GM19238 (cell line): ENCODE results near the gene ATG9A.

Experiments used
- DNase-seq: peaks from one replicate; pipeline ENCODE4 v3.0.0; 2011; ENCODE audit warnings: low spot score; ENCODE audit not compliant: insufficient read length

Gene ATG9A

DNA sequence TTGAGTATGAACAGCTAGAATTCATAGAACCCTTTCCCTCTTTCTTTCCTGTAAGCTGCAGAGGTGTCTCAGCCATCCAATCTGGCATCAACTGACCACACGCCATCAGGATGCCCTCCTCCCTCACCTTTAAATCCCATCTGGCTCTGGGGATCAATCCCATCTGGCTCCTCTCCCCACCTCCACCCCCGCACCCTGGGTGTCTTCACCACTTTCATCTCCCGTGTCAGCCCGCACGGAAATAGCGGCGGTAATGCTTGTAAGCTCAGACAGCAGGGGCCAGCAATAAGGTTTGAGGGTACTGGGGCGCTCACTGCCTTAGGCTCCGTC lies 23.1 kb upstream of the ATG9A start:
- DNase-seq: no peak

DNA sequence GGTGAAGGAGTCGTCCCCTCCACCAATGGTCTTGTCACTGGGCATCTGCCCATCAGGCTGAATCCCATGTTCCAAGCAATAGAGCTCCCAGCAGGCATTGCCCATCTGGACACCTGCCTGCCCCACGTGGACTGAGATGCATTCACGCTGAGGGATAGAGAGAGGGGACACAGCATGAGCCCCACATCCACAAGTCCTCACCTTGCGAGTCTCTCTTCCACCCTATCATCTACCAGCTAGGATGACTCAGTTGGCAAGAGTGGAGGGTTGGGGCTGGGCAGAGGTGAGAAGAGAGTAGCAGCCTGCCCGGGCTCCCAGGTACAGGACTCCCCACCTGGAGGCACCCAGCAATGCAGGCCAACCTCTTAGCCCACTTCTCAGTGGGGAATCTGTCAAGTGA lies 22.6 kb upstream of the ATG9A start:
- DNase-seq: no peak

DNA sequence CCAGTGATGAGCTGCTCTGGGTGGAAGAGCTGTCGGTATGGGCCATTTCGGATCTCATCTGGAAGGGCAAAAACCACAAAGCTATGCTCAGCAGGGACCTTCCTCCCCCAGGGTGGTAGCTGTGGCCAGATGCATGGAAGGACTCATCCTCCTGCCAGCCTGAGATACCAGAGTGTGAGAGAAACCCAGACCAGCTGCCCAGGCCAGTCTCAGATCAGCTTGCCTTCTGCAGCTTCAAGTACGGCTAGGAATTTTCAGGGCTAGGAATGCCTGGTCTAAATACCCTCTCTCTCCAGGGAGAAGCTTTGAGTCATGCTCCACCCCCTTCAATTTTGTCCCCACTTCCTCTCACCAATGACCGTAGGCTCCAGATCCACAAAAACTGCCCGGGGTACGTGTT lies 22.2 kb upstream of the ATG9A start:
- DNase-seq: no peak

DNA sequence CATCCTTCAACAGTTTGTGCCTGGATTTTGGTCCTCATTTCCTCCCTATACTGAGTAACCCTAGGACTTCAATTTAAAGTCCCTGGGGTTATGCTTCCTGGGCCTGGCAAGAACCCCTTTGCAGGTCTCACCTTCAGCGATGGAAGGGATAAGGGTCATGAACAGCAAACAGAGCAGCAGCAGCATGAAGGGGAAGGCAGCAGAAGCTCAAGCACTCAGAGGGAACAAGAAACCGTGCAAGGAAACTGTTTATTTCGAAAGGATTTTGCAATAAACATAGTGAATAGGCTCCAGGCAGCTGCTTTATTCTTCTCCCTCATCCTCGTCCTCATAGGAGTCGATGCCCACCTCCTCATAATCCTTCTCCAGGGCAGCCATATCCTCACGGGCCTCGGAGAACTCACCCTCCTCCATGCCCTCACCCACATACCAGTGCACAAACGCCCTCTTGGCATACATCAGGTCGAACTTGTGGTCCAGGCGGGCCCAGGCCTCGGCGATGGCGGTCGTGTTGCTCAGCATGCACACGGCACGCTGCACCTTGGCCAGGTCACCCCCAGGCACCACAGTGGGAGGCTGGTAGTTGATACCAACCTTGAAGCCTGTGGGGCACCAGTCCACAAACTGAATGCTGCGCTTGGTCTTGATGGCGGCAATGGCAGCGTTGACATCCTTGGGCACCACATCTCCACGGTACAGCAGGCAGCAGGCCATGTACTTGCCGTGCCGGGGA lies 20.8 kb upstream of the ATG9A start:
- DNase-seq: no peak

DNA sequence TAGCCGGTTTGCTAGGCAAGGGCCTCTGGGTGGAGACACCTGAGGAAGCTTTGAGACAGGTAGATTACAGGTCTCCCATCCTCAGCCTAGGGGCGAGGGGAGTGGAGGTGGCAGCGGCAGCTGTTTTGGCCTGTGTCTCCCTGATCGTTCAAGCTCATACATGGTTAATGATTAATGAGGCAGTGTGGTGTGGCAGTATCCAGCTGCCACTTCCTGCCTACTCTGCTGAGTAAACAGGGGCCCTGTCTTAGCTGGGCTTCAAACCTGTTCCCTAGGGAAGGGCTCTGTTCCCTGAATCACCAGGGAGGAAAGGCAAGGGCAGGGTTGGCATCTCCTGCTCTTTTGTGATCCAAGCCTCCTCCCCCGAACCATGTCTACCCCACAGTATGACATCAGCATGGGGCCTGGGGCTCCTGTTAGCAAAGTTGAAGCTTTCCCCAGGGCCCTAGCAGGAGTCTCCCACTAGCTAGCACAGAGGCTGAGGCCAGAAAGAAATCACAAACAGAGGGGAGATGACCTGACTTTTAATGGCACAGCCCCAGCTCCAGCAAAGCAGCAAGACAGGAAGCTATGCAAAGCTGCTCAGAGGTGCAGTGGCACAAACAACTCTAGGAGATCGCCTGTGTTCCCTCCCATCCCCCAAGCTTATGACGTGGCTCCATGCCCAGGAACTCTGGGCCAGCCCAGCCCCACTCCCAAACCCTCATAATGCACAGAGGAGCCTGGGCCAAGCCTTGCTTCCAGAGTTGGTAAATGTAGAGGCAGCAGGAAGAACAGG lies 20.0 kb upstream of the ATG9A start:
- DNase-seq: peak; percentile 63

DNA sequence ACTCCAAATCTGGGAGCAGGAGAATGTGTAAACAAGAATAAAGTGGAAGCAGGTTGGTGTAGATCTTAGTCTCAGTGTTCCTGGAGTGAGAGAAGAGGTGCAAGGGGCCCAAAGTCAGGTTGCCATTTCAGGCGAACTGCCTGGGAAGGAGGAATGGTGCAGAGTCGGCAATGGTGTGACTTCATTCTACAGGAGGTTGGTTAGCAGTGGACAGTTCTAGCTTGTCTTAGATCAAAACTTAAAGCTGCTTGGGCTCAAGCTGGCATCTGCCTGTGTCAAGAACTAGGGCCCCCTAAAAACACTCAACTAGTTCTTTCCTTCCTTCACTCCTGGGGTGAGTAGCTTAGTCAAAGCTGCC lies 19.4 kb upstream of the ATG9A start:
- no peak for DNase-seq

DNA sequence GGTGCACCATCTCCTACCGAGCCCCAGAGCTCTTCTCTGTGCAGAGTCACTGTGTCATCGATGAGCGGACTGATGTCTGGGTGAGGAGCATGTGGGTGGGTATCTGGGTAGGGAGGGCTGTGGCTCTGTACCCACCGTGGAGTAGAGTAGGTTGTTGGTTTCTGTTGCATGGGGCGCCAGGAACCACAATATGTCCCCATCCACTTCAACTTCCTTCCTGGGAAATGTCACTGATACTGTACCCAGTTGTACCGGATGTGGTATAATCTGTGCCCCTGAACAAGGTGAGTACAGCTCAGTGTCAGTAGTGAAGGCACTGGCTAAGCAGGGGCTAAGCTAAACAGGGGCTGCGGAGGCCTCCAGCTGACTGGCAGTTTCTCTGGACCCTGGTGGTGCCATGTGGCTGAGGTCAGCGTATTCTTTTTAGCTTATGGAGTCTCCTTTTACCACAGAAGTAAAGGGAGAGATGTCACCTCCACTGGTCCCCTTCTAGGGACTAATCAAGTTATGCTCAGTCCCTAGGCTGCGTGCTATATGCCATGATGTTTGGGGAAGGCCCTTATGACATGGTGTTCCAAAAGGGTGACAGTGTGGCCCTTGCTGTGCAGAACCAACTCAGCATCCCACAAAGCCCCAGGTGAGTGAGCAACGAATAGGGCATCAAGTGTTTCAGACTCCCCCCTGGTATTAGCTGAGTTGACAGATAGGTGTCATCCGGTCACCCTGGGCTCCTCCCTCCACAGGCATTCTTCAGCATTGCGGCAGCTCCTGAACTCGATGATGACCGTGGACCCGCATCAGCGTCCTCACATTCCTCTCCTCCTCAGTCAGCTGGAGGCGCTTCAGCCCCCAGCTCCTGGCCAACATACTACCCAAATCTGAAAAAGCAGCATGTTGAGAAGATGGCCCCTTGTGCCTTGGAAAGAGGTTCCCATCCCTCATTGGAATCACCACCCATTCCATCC lies 18.5 kb upstream of the ATG9A start:
- no peak for DNase-seq

DNA sequence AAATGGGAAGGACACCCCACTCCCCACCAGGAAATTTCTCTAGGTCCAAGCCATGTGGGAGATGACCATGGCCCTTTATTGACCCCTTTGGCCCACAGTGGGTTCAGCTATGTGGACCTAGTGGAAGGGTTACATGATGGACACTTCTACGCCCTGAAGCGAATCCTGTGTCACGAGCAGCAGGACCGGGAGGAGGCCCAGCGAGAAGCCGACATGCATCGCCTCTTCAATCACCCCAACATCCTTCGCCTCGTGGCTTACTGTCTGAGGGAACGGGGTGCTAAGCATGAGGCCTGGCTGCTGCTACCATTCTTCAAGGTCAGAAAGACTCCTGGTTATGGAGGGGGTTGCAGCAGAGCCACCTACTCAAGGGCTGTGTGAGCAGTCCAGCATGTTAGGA lies 17.1 kb upstream of the ATG9A start:
- no peak for DNase-seq

DNA sequence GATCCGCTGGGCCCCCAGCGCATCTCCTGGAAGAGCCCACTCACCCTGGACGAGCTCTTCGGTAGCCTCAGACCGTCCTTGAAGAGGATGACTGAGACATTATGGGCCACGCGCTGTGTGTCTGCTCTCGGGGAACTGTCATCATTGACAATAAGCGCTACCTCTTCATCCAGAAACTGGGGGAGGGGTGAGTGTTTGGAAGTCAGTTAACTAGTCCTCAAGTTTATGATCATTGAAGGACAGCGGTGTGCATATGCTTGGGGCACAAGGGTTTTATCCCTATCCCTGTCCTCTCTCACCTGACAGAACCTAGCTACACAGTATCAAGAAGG lies 16.4 kb upstream of the ATG9A start:
- DNase-seq: no peak

DNA sequence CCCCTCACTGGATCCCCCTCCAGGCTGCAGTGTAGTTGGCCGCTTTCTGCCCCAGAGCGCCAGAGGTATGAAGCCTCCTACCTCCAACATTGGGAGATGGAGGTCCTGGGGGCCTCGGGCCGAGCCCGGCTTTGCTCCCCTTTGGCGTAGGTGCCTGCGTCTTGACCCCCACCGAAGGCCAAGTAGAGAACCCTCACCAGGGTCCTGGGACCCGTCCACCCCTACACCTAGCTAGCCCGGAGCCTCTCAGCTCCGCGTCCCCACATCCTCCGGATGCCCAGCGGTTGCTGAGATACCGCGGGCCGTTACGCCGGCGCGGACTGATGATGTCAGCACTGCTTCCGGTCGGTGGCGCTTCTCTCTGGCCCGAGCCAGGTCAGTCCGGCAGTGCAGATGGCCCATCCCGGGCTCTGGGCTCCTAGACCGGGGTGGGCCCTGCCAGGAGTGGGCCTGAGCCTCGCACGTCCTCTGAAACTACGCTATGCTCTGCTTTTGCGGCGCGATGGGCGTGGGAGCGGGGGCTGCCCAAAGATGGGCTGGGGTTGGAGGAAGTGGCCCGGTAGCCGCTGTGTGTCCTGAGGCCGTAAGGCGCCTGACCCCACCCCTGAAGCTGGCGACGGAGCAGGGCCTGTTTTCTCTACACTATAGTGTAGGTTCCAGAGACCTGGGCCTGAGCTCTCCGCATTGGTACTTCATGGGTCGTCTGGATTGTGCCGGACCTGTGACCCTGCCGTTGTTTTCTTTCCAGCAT lies 15.9 kb upstream of the ATG9A start, which contains the start of the genes GLB1L and STK16:
GLB1L (minus strand) TSS at position 297 of the 751 bp plus-strand sequence. CDS start 1,871 bp downstream, outside the sequence.
STK16 (plus strand) TSS at position 332 of the 751 bp plus-strand sequence. CDS start 521 bp downstream, outside the sequence.
- peak; percentile 96 for DNase-seq

DNA sequence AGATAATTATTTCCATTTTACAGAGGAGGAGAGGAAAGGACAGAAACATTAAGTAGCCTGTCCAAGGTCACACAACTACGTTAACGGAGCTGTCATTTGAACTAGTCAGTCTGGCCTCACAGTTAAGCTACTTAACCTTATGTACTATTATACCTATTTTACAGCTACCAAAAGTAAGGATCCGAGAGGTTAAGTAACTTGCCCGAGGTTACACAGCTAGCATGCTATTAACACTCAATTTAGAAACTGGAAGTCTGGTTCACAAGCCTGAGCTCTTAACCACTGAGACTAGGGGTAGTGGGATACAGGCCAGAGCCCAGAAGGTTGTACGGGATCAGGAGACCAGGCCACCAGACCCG lies 15.3 kb upstream of the ATG9A start:
- no peak for DNase-seq

DNA sequence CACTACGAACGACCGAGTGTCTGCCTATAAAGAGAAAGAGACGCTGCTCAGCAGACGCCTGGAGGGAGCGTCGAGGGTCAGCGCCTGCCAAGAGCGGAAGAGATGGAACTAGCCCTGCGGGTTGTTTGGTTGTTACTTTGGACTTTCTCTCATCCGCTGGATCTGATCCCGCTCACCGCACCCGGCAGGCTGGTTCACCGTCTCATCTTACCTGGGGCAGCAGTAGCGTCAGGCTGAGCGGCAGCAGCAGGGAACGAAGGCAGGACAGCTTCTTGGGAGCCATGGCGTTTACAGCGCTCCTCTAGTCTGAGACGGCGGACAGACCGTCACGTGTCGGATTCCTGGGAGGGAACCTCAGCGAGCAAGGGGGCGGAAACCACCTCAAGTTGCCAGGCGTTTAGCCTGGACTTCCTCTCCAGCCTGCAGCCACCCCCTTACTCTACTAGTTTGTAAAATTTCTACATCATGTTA lies 13.9 kb upstream of the ATG9A start:
- DNase-seq: no peak

DNA sequence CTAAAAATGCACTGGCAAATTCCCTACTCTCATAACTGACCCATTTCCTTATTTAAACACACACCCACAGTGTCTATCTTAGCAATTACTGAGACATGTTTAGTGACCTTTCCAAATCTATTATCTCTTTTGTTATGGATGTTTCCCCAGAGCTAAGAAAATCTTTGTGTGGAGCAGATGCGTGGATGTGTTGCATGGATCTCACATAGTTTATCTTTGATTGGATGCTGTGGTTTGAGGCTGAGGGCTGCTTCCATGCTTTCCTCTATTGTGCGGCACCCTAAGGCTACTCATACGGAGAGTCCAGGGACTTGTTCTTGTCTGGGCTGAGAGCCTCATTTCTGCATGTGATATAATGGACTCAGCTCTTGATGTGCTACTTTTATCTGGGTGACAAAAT lies 4.9 kb upstream of the ATG9A start:
- no peak for DNase-seq

DNA sequence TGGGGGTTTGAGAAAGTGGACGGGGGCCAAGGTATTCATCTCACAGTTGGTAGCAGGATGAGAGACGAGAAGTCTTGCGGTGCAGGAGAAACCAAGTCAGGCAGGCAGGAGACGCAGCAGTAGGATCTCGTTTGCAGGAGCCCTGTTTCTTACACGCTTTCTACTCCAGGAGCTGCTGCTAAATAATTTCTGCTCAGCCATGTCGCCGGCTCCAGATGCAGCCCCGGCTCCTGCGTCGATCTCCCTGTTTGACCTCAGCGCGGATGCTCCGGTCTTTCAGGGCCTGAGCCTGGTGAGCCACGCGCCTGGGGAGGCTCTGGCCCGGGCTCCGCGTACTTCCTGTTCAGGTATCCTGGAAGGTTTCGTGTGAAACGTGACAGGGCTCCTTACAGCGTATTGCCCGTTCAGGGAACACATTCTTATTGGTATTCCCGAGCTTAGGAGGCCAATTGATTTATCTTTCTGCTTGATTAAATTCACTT lies 664 bp upstream of the ATG9A start:
- DNase-seq: no peak

DNA sequence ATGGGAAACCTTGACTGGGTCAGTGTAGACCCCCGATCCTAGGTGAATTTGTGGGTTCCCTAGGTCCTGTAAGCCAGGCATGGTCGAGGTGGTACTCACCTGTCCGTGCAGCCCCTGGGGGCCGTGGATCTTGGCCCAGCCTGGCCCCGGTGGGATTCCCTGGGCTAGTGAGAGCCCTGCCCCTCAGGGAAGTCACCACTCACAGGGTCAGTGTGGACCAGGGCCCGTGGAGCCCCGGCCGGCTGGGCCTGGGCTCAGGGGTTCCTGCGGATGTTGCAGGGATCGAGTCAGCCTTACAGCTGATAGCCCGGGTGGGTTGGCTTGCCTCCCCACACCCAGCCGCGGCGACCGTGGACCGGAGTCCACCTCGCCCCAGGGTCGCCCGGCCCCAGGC lies 528 bp downstream of the ATG9A start:
- no peak for DNase-seq

DNA sequence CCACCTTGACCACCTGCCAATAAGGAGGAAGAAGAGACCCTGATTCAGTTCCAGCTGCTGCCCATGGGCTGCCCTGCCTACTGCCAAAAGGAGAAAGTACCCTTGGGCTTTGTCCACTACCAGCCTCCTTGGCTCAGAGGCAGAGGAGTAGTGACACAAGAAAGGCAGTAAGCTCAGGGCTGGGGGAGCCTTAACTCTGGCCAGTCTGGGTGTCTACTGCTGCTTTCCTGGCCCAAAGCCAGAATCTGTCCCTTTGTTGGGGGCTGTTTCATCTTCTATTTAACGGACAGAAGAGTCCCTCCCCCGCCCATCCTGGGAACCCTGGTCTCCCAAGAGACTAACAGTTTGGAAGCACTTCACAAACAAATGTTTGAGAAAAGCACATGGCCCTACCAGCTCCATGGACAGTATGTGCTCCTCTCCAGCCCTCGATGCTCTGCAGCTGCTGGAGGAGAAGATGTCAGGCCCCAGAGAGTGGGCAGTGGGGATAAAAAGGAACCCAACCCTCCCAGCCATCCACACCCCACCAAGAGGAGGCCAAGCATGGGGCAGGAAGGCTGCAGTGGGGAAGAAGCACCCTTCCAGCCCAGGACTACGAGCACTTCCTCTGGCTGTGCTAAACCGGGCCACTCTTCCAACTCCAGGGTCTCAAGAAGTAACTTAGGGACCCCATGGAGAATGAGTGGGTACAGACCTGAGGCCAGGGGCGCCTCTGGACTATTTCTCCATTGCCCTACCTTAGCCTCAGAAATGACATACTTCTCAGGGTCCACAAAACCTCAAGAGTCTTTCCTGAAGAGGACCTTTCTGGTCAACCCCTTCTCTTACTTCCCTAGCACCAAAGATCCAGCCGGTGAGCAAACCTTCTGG lies 1.2 kb downstream of the ATG9A start:
- no peak for DNase-seq

DNA sequence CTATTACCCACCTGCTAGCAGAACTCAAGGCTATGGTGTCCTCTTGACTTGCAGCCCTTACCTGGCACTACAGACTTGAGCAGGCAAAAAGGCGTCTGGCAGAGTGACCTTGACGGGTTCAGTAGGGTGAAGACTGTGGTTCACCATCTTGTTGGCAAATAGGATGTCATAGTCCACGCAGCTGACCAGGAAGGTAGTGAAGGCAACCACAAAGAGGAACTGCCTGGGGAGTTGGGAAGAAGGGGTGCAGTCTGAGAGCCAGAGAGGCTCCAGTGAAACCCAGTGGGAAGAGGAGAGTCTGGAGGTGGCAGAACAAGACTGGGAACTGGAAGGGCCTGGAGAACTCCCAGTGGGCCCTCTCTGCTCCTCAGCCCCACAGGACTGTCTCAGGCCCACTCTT lies 4.1 kb downstream of the ATG9A start:
- DNase-seq: no peak

DNA sequence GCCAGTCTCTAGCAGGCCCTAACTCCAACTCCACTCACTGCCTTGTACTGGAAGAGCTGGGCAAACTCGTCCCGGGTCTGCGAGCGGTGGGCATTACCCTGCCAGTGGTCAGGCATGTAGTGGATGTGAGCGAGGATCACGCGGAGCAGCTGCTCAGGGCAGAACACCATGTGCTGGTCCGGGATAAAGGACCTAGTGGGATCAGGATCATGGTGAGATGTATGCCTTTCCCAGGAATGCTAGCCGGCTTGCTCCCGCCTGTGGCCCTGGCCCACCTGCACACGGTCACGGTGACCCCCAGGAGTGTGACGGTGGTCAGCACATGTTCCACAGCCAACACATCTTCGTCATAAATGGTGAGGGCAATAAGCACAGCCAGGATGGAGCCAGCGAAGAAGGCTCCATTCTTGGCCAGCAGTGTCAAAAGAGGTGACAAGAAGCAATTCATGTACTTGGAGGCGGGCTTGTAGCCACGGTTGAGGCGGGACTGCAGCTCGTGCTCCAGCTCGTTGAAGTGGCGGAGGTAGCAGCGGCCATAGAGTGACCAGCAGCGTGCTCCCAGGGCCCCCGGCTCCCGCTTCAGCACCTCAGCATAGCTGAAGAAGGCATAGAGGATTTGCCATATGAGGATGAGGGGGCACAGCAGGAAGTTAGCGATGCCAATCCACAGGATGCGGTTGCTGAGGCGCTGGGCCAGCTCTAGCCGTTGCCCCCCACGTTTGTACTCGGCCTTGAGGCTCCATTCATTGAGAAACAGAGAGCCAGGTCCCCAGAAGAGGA lies 5.4 kb downstream of the ATG9A start:
- no peak for DNase-seq

DNA sequence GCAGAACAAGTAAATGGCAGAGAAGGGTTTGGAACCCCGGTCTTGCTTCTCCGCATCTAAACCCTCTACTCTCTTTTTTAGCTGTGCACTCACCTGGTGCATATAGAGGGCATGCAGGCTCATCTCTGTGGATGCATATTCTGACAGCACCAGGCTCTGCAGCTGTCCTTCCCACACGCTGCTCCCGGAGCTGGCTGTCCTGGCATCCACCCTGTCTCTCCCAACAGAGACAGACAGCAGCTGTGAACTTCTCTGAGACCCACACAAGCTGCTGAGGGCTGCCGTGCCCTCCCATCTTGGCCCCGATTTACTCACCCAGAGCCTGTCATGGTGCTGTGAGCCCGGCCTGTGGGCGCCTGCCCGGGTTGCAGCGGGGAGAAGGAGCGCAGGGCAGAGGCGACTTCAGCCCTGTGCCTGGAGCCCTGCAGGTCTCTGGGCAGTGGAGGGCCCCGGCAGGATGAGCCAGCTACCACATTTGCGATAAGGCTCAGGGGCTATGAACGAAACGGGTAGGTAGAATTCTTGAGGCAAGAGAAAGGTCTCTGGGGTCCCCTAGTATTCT lies 7.4 kb downstream of the ATG9A start:
- no peak for DNase-seq
